DOHH2 (cell line): ENCODE results near the gene MEGF11.

Experiments used
- H3F3A ChIP-seq: fragments of 200-600 bp; sonication (generic), shearing (Covaris generic); 2 replicates; pipeline ENCODE4 v1.6.0; 2016; ENCODE audit warnings: antibody characterized with exemption, mild to moderate bottlenecking; ENCODE audit not compliant: control insufficient read depth, insufficient read depth
- H3K27ac ChIP-seq: fragments of 200-600 bp; sonication (generic); 2 replicates; pipeline ENCODE4 v1.5.1; 2014; ENCODE audit warnings: low read depth, mild to moderate bottlenecking, low read length, moderate library complexity
- H3K27me3 ChIP-seq: fragments of 200-600 bp; sonication (generic); 2 replicates; pipeline ENCODE4 v1.6.1; 2014; ENCODE audit warnings: mild to moderate bottlenecking, low read length, mixed read lengths; ENCODE audit not compliant: control insufficient read depth
- H3K36me3 ChIP-seq: fragments of 200-600 bp; sonication (generic); 2 replicates; pipeline ENCODE4 v1.6.1; 2014; ENCODE audit warnings: mild to moderate bottlenecking, low read length, moderate library complexity, mixed read lengths; ENCODE audit not compliant: control insufficient read depth
- H3K4me1 ChIP-seq: fragments of 200-600 bp; sonication (generic); 2 replicates; pipeline ENCODE4 v1.6.1; 2014; ENCODE audit warnings: mild to moderate bottlenecking, low read length, mixed read lengths; ENCODE audit not compliant: control insufficient read depth
- H3K4me2 ChIP-seq: fragments of 200-600 bp; sonication (generic); 2 replicates; pipeline ENCODE4 v1.6.0; 2014; ENCODE audit warnings: mild to moderate bottlenecking, low read length, moderate library complexity
- H3K4me3 ChIP-seq: fragments of 200-600 bp; sonication (generic); 2 replicates; pipeline ENCODE4 v1.5.1; 2014; ENCODE audit warnings: mild to moderate bottlenecking, low read length, mixed read lengths
- H3K79me2 ChIP-seq: fragments of 200-600 bp; sonication (generic); 2 replicates; pipeline ENCODE4 v1.6.1; 2014; ENCODE audit warnings: mild to moderate bottlenecking, low read length, mixed read lengths; ENCODE audit not compliant: control insufficient read depth
- H3K9me2 ChIP-seq: fragments of 200-600 bp; sonication (generic); replicated peaks from 2 replicates; pipeline ENCODE4 v1.6.1; 2014; ENCODE audit warnings: mild to moderate bottlenecking, low read length, mixed read lengths; ENCODE audit not compliant: control insufficient read depth
- H3K9me3 ChIP-seq: fragments of 200-600 bp; sonication (generic); 2 replicates; pipeline ENCODE4 v1.6.1; 2014; ENCODE audit warnings: antibody characterized with exemption, low read length, mixed read lengths; ENCODE audit not compliant: control insufficient read depth, insufficient read depth
- H4K20me1 ChIP-seq: fragments of 200-600 bp; sonication (generic); 2 replicates; pipeline ENCODE4 v1.6.0; 2014; ENCODE audit warnings: low read depth, mild to moderate bottlenecking, antibody characterized with exemption, low read length, moderate library complexity; ENCODE audit not compliant: control insufficient read depth, insufficient read depth
- CTCF ChIP-seq: fragments of 200-600 bp; sonication (generic); IDR thresholded peaks from one replicate; pipeline ENCODE4 v1.5.1; 2014; ENCODE audit warnings: antibody characterized with exemption, mild to moderate bottlenecking, low read depth, low read length; ENCODE audit not compliant: poor library complexity, severe bottlenecking
- EZH2phosphoT487 ChIP-seq: fragments of 200-600 bp; sonication (generic); IDR thresholded peaks from 2 replicates; pipeline ENCODE4 v1.6.1; 2017; ENCODE audit warnings: borderline replicate concordance, mild to moderate bottlenecking, antibody characterized with exemption, low read length, moderate library complexity, mixed read lengths

The MEGF11 gene

GRCh38 chr15:66131200-66131599 is 122.3 kb downstream of the MEGF11 start:
- H4K20me1 ChIP-seq = no peaks in the 10 kb centered on the region; the same call in 1 of the 2 replicates
- no peaks in the 10 kb centered on the region for H3K79me2 ChIP-seq
- H3K4me2 ChIP-seq = no peak overlapping the region
- H3K27ac ChIP-seq = no peak overlapping the region
- H3K27me3 ChIP-seq = no peaks in the 10 kb centered on the region
- no peaks in the 10 kb centered on the region for H3F3A ChIP-seq
- no peaks in the 10 kb centered on the region for H3K9me2 ChIP-seq
- H3K36me3 ChIP-seq = peaks cover 38% of the 10 kb centered on the region
- no peaks in the 10 kb centered on the region for H3K9me3 ChIP-seq
- TF ChIP-seq EZH2phosphoT487 (no peak), CTCF (no peak)
- H3K4me1 ChIP-seq = peaks cover 36% of the 10 kb centered on the region
- no peak overlapping the region for H3K4me3 ChIP-seq

- no peaks in the 10 kb centered on the region for H3K9me3 ChIP-seq
- no peak overlapping the region for H3K27ac ChIP-seq
- no peak overlapping the region for H3K4me3 ChIP-seq
- no peaks in the 10 kb centered on the region for H3K79me2 ChIP-seq
- no peak for TF ChIP-seq CTCF
- TF ChIP-seq EZH2phosphoT487 = no peak
- H4K20me1 ChIP-seq = no peaks in the 10 kb centered on the region; the same call in 1 of the 2 replicates
- no peaks in the 10 kb centered on the region for H3K27me3 ChIP-seq
- peaks cover 41% of the 10 kb centered on the region for H3K36me3 ChIP-seq
- H3K9me2 ChIP-seq = no peaks in the 10 kb centered on the region
- peaks cover 30% of the 10 kb centered on the region for H3K4me1 ChIP-seq
- H3F3A ChIP-seq = no peaks in the 10 kb centered on the region
- no peak overlapping the region for H3K4me2 ChIP-seq
Observed at GRCh38 chr15:66130496-66131034, 123.0 kb downstream of the MEGF11 start.

- no peaks in the 10 kb centered on the region for H3K9me2 ChIP-seq
- peaks cover 48% of the 10 kb centered on the region for H3K36me3 ChIP-seq
- no peaks in the 10 kb centered on the region for H3F3A ChIP-seq
- no peaks in the 10 kb centered on the region for H3K27me3 ChIP-seq
- no peak overlapping the region for H3K4me2 ChIP-seq
- H3K9me3 ChIP-seq = no peaks in the 10 kb centered on the region
- no peaks in the 10 kb centered on the region; the same call in 1 of the 2 replicates for H4K20me1 ChIP-seq
- no peak overlapping the region for H3K4me3 ChIP-seq
- H3K79me2 ChIP-seq = no peaks in the 10 kb centered on the region
- H3K4me1 ChIP-seq = peaks cover 28% of the 10 kb centered on the region
- TF ChIP-seq EZH2phosphoT487 = no peak
- no peak for TF ChIP-seq CTCF
- no peak overlapping the region for H3K27ac ChIP-seq
Observed at GRCh38 chr15:66129586-66129985, 124.0 kb downstream of the MEGF11 start.
